GM21723 (cell line): ENCODE results near the gene PLCD3.
A peak's percentile ranks its signal among the peaks of the same experiment; 100 is the strongest.
"Not testable (repeated sequence)": the region's sequence is repeated elsewhere in the genome, so short reads cannot be mapped to it uniquely, and the experiment has no call there.

ENCODE experiments used
- ATAC-seq: cut with Tn5 transposase; IDR thresholded peaks from one replicate; pipeline ENCODE4 v1.9.1; 2021; ENCODE audit warnings: mild to moderate bottlenecking, moderate library complexity; ENCODE audit not compliant: unreplicated experiment

Gene PLCD3

DNA sequence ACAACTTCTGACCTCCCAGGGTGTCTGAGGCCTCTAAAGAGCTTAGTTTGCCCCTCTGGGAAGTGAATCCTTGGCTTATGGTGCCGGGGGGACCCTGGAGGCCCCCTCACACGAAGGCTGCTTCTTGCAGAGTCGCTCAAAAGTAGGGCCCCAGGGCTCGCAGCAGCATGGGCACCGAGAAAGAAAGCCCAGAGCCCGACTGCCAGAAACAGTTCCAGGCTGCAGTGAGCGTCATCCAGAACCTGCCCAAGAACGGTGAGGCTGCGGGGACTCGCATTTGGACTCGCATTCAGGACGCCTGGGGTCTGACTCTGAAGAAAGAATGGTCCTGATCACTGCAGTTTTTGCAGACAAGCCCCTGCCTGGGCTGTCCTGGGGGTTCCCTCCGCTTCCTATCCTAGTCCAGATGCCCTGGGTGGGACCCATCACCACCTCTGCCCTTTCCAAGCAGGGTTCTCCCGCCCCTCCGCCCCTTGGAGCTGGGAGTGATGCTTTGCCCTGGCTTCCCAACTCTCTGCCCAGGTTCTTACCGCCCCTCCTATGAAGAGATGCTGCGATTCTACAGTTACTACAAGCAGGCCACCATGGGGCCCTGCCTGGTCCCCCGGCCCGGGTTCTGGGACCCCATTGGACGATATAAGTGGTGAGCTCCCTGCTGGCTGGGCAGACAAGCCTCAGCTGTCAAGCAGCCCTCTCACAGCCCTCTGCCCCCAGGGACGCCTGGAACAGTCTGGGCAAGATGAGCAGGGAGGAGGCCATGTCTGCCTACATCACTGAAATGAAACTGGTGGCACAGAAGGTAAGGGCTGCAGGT is 3.9 kb upstream of the PLCD3 start:
- ATAC-seq, result no peak

DNA sequence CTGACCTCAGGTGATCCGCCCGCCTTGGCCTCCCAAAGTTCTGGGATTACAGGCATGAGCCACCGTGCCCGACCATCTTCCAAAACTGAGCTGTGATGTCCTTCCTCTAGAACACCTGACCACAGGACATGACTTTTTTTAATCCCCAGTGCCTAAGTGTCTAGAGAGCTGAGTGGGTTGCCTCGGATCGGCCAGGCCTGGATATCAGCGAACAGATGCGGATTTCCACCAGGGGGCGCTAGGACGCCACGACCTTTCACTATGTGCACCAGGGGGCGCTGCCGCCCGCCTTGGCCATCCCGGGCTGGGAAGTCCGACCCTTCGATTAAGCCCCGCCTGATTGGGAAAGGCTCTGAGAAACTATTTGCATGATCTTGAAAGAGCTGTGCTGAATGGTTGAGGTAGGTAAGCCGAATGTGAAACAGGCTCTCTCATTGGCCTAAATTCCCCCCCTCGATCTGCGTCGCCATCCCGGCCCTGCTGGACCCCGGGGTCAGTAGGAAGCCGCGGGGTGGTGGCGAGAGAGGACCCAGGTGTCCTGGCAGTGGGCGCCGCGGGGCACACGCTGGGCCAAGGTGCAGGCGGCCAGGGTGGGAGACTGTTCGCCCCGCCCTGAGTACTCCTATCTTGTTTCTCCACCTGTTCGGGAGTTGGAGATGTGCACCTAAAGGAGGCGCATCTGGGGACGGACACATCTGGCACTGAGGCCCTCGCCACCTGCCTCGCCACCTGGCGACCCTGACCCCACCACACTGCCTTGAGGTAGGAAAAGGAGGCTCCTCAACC is 3.1 kb upstream of the PLCD3 start, which contains the start of gene ACBD4:
Gene ACBD4, plus strand, starts transcription at position 496 of the 786 bp plus-strand sequence. CDS start 458 bp downstream, outside the sequence.
- ATAC-seq, result peak; percentile 77

DNA sequence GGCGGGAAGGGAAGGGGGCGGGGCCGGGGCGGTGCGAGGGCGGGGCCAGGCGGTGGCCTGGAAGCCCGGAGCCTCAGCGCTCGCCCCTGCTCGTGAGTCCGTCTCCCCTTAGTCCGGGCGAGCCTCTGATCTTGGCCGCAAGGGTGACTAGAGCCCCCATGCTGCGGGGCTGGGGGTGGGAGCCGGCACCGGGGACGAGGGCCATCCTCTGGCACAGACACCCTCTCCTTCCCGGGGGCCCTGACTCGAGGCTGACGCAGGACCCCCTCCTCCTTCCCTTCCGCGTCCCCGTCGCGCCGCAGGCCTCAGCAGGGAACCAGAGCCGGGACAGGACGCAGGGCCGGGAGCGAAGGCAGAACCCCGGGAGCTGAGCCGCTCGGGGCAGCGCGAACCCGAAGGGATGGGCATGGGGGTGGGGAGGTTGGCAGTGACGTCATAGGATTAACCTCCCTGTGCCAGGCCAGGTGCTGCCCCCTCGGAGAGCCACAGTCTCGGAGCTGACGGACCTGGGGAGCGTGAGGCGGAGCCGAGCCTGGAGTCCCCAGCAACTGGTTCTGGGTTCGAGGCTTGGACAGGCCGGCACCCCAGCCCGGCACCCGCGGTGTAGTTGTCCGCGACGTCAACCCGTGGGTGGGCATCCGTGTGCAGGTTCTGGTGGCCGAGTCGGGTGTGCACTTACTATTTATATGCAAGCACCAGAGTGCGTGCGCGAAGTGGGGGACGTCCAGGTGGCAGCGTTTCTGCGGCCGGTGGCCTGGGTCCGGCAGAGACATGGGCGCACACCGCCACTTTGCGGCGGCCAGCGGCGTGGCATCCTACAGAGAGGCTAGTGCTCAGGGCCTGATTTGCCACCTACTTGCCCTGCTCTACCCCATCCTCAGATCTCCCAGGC is 503 bp upstream of the PLCD3 start:
- ATAC-seq, result peak; percentile 33

DNA sequence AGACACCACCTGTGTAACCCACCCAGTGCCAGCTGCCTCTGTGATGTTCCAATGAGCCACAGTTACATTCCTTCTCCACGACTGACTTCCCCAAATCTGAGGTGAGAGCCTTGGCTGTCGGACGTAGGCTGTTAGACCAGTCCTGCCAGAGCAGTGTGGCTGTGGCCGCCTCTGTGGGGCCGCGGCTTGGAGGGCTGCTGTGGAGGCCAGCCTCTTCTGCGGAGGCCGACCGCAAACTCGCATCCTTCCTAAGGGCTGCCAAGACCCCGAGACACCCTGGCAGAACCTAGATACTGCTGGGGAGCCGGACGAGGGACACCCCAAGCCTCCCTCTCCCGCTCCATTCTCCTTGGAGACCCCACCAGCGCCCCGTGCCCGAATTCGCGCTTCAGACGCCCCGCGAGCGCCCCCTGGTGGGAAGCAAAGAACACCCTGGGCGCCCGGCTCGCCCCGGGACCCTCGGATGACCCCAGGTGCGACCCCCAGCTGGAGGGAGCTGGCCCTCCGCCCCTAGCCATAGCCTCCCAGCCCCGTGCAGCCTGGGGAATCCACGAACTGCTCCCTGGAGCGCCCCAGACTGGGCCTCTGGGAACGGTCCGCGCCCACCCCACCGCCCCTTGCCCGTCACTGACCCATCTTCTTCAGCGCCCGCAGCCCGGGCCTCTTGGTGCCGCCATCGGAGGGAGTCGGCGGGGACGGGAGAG is 547 bp downstream of the PLCD3 start:
- ATAC-seq, result no peak

DNA sequence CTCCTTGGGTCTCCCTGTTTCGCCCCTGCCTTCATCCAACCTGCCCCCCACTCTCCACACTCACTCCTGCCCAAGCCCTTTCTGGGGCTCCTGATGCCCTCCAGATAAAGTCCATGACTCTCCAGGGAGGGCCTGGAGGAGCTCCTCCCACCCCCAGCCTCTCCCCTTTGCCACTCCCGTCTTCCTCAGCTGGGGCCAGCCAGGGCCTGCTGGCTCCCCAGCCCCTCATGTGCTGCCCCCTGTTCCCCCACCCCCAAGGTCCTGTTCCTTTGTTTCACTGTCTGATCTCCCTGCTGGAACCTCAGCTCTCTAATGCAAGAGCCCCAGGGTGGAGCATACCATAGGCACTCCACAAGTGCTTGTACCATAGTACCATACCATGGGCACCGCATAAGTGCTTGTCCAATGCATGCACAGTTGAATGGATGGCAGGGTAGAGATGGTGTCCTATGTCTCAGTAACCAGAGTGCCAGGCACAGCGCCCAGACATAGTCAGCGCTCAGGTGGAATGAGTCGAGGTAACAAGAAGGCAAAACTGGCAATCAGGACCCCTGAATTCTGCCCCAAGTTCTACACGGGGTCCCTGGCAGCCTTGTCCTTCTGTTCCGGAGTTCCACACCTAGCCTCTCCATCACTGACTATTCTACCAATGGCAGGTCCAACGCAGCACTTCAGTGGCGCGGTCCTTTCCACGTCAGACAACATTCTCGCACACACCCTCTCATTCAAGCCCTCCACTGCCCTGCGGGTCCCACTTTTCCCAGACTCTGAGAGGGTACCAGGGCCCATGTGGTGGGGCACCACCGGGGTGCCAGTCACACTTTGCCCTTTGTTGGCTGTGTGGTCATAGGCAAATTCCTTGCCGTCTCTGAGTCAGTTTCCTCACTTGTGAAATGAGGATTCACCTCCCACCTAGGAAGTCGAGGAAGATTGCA is 1.4 kb downstream of the PLCD3 start:
- no peak for ATAC-seq

DNA sequence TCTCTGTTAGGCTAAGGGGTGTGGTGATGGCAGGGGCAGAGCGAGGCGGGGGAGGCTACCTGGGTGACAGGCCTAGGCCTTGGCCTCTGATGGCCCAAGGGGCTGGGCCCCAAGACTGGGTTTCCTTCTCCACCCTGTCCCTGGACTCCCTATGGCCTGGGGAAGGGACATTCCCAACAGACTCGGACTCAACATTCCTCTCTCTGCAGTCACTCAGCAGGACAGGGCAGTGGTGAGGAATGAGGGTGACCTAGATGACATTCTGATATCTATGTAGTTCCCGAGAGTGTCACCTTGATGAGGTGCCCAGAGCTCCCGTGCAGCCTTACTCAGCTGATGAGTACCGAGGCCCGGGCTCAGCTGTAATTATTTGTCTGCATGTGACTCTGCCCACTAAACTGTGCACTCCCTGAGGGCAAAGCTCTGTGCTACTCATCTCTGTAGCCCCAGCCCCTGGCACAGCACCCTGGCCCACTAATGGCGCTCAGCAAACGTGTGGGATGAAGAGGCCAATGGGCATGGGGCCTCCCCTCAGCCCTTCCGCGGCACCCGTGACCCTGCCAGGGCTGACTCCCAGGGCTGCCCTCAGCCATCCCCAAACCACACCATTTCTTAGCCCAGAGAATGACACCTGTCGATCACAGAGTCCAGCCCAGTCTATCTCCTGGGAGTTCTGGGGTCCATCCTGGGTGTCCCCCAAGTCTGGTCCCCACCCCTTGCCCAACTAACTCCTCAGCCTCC is 2.2 kb downstream of the PLCD3 start:
- no peak for ATAC-seq

DNA sequence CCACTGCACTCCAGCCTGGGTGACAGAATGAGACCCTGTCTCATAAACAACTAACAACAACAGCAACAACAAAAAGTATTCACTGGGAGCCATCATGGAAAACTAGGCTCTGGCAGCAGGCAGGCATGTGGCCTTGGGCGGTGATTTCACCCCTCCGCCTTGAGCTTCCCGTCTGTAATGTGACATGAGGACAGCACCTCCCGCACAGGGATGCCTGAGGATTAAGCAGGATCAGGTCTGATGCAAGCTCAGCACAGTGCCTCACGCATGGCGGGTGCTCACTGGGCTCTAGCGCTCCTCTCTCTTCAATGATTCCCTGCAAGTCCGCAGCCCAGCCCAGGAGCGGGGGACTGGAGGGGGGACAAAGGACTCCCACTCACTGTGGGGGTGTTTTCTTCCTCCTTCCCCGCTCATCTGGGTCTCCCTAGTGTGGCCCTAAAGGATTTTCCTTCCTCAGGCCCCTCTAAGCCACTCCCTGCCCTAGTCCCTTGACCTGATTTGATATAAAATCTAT is 2.8 kb downstream of the PLCD3 start:
- ATAC-seq, result no peak

DNA sequence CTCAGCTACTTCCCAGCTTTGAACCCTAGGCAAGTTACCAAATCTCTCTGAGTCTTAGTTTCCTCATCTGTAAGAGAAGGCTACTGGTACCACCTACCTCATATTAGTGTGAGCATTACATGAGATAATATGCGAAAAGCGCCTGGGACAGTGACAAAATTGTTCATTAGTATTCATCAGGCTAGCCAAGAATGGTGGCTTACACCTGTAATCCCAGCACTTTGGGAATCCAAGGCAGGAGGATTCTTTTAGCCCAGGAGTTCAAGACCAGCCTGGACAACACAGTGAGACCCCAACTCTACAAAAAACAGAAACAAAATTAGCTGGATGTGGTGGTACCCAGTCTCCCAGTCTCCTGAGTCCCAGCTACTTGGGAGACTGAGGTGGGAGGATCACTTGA is 3.3 kb downstream of the PLCD3 start:
- no peak for ATAC-seq

DNA sequence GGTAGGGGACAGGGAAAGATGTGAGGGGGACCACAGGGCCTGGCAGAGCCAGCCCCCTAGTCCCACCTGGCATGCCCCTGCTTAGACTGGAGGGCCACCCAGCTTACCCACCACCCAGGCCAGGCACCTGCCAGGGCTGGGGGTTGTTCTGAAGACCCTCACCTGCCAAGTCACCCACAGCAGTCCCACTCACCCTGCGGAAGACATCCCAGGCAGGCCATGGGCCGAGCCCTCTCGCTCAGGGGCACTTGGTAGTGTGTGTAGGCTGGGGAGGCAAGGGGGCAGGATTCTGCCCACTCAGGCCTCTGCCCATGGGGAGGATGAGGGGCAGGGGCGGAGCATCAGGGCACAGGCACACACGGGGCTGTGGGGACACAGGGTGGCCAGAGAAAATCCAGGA is 4.0 kb downstream of the PLCD3 start:
- no peak for ATAC-seq

DNA sequence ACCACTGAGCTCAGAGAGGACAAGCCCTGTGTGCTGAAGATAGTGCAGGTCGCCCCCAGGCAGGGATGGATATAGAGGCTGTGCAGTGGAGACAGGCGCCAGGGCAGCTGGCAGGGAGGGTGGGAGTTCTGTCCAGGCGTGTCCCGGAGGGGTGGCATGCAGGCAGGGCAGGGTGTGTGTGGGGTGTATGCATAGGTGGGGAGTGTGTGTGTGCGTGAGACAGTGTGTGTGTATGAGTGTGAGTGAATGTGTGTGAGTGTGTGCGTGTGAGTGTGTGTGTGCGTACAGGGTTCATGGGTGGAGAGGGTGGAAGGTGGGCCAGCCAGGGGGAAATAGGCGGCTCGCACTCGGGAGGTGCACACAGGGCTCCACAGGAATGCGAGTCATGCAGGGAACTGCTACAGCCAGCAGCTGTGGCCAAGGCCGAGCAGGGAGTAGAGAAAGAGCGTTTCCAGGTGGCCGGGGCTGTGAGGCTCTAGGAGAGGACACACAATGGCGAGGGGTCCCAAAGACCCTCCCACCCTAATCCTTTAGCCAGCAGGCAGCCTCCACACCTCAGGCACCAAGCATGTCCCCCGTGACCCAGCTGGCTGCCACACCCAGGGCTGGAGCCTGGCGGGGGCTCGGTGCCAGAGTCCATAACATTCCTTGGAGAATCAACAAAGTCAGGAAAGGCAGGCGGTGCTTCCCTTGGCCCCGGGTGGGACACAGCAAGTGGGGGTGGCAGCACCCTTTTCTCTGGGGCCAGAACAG is 4.6 kb downstream of the PLCD3 start:
- ATAC-seq, result no peak

DNA sequence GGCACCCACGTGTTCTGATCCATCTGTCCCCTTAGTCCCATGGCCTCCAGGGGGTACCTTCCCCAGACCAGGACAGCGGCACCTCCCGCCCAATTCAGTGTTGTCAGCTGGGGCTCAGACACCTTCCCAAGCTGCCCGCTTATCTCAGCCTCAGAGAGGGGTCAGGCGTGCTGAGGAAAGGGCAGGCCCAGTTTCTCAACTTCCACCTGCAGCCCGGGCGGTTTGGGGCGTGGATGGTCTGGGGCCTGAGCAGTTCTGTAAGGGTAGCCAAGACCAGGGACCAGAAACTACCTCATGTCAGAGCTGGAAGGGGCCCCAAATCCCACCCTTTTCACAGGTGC is 5.1 kb downstream of the PLCD3 start:
- no peak for ATAC-seq

DNA sequence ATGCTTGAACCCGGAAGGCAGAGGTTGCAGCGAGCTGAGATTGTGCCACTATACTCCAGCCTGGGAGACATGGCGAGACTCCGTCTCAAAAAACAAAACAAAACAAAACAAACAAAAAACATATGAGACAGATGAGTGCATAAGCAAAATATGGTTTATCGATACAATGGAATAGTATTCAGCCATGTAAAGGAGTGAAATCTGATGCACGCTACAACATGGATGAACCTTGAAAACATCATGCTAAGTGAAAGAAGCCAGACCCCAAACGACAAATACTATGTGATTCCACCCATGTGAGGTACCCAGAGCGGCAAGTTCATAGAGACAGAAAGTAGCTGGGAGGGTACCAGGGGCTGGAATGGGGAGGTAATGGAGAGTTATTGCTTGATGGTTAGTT is 6.8 kb downstream of the PLCD3 start:
- no peak for ATAC-seq

DNA sequence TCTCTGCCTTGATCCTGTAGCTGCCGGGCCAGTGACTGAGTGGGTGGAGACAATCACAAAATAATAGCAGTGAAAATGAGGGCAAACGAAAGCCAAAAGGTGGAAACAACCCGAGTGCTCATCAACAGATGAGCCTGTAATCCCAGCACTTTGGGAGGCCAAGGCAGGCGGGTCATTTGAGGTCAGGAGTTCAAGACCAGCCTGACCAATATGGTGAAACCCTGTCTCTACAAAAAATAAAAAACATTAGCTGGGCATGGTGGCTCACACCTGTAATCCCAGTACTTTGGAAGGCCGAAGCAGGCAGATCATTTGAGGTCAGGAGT is 7.6 kb downstream of the PLCD3 start:
- not testable (repeated sequence) for ATAC-seq

DNA sequence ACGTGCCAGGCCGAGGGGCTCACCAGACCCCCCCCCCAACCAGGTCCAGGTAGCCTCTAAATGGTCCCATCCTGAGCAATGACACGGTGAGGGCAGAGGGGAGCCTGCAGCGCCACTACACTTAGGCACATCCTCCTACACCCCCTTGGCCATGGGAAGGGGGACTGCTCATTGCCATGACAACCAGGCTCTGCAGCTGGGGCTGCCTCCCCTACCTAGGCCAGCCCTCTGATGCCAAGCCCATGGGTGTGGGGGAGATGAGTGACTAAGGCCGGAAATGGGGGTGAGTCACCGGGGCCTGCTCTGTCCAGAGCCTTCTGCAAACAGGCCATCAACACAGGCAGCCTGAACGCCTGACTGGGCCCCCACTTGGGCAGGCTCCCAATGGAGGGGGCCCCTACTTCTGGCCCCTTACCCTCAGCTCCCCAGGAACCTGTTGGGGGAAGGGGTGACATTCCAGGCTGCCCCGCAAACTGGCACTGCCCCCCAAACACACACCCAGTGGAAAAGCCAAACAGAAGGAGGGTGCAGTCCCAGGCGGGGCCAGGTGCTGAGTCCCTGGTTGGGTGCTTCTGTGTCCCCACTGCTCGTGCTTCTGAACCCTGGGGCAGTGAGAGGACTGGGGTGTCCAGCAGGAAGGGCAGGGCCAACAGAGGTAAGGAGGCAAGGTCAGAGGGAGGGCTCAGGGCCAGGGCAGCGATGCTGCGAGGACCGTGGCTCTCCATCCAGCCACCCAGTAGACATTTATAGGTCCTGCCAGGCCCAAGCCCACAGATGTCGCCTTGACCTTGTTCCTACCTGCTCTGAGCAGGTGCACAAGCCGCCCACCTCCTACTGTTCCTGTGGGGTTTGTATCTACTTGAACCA is 8.2 kb downstream of the PLCD3 start:
- ATAC-seq, result no peak

DNA sequence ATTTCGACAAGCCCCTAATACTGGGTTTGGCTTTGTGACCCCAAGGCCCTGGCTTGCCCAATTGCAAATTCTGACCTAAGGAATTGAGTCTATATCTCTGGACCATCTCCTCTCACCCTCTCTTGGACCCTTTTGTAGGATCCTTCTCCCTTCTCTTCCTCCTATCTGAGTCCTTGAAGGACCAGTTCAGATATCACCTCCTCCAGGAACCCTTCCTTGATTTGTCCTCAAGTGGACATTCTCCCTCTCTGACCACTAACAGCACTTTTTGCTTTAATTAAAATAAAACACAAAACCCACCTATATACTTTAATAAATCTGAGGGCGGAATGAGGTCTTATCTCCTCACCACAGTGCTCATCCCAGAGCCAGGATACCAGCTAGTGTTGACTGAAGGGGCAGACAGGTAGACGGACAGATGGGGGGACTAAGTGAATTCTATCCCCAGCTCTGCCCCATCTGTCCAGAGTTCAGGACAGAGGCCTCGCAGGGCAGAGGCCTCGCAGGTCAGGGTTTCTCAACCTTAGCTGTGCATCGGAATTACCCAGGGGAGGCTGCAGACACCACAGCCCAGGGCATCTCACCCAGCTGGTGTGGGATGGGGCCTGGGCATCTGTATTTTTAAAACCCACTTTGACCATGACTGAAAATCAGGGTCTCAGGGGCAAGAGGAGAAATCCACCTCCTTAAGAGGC is 9.1 kb downstream of the PLCD3 start:
- ATAC-seq, result no peak

DNA sequence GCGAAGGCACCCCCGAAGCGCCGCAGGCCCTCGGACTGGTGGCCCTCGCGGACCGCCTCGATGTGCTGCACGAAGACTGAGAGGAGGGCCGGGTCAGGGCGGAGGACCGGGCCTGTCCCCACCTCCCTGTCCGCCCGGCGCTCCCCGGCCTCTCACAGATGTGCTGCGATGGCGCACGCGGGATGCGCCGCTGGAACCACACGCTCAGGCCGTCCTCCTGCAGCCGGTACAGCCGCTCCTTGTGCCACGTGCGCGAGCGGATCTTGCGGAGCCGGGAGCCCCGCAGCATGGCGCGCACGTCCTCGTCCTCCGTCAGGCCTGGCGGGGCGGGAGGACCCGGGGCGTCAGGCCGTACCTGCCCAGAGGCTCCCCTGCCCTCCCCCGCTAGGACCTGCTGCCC is 11.3 kb downstream of the PLCD3 start:
- ATAC-seq, result no peak

DNA sequence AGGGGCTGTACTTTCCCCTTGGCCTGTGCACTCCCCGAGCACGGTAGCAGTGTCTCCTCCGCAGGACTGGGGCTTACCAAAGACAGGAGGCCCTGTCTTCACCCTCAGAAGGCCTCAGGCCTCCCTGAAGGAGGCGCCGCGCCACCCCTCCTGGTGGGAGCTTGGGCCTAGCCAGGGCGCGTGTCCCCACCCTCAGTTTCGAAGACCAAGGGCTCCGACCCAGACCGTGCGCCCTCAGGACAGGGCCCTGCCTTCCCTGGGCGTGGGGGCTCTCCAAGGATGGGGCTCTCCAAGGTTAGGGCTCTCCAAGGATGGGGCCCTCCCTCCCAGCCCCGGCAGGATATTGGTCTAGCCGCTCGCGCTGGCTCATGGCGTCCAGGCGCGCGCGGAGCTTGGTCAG is 11.8 kb downstream of the PLCD3 start:
- ATAC-seq, result no peak
